Pancreas (tissue), 10 donors: ENCODE data around the gene SLC24A3. TPM values are rescaled to one million over a fixed set of nuclear protein-coding genes. Genes with fewer than 3 reads are reported as not detected.

Source experiments
- ATAC-seq, 4 donors: fragments of 200-7000 bp; cut with Tn5 transposase; one replicate each; pipeline versions ENCODE4 v1.8.0 to v1.9.1; 2020; ENCODE audit warnings: mild to moderate bottlenecking in 4 of 4, moderate library complexity in 4 of 4
- DNase-seq, 6 donors: peaks; one replicate each; pipeline ENCODE4 v3.0.0-alpha.2; 2020
- FAIRE-seq: peaks from 2 replicates; lab custom pipeline; 2012; peaks lifted over from hg19 to GRCh38; lab: Jason Lieb, UNC
- H3K27ac ChIP-seq, 4 donors: fragments of 200-600 bp; sonication (generic); 1 replicate in 3 of 4; 2 replicates in 1 of 4; pipeline versions ENCODE4 v1.5.0 to v1.8.0; 2020
- H3K27me3 ChIP-seq, 4 donors: fragments of 200-600 bp; one replicate each; pipeline ENCODE4 v1.8.0; 2021
- H3K36me3 ChIP-seq, 3 donors: fragments of 200-600 bp; sonication (generic) in 1 of 3; one replicate each; pipeline versions ENCODE4 v1.5.0 to v1.8.0; 2020 to 2021
- H3K4me1 ChIP-seq, 3 donors: fragments of 200-600 bp; one replicate each; pipeline ENCODE4 v1.8.0; 2021
- H3K4me3 ChIP-seq, 4 donors: fragments of 200-600 bp; sonication (generic) in 2 of 4; one replicate each; pipeline versions ENCODE4 v1.5.0 to v1.8.0; 2020 to 2021
- H3K9me3 ChIP-seq, 4 donors: fragments of 200-600 bp; one replicate each; pipeline ENCODE4 v1.8.0; 2021
- CTCF ChIP-seq, 4 donors: fragments of 200-600 bp; sonication (generic) in 3 of 4; IDR thresholded peaks; one replicate each; pipeline versions ENCODE4 v1.5.0 to v1.8.0; 2021; ENCODE audit warnings: antibody characterized with exemption in 4 of 4
- WGBS, 2 donors: extraction: QIAGEN DNeasy Blood & Tissue Kit; methylation state at CpG; one replicate each; pipeline ENCODE4 v1.1.7; 2013; 5-methylcytosine and 5-hydroxymethylcytosine counted together
- intact Hi-C, 3 donors: fragments of 100-400 bp; cut with DNase I; formaldehyde crosslinking; loops; one replicate each; pipeline versions ENCODE4 v1.11.1 to v1.14.2; 2022
- polyA plus RNA-seq, 2 donors: library from polyadenylated mRNA; stranded (reverse); fragments of 200-250 nt; gene quantifications; one replicate each; pipeline ENCODE4 v1.2.3, GENCODE V29; 2013
- total RNA-seq, 6 donors: library from RNA; stranded (reverse); fragmentation: NEBNext Ultra II Directional in 4 of 6; extraction: Animal tissue kit (Norgen Biotek cat#: 25700) in 4 of 6; gene quantifications; one replicate each; pipeline versions ENCODE4 v1.2.1 to v1.2.4, GENCODE V29; 2021 to 2023
- donor health status: healthy with polysubstance abuse.
- donor health status: DM: no; HTN: no; CAD: no; lungs with moderate emphysema.
- donor health status: DM: no; HTN: no; CAD: no.
- donor health status: control.
- donor health status: control.
- donor health status: Bipolar disorder and iron deficiency.
- donor health status: DM: yes; HTN: yes; CAD: no.
- donor health status: DM: no; HTN: no; CAD: no.
- donor health status: DM: no; HTN: no; CAD: no.
- donor health status: DM: yes; HTN: yes; CAD: no.

SLC24A3 gene
- total and polyA plus RNA-seq, 8 donors, result 0.28 to 0.87 (median 0.49) TPM

DNA sequence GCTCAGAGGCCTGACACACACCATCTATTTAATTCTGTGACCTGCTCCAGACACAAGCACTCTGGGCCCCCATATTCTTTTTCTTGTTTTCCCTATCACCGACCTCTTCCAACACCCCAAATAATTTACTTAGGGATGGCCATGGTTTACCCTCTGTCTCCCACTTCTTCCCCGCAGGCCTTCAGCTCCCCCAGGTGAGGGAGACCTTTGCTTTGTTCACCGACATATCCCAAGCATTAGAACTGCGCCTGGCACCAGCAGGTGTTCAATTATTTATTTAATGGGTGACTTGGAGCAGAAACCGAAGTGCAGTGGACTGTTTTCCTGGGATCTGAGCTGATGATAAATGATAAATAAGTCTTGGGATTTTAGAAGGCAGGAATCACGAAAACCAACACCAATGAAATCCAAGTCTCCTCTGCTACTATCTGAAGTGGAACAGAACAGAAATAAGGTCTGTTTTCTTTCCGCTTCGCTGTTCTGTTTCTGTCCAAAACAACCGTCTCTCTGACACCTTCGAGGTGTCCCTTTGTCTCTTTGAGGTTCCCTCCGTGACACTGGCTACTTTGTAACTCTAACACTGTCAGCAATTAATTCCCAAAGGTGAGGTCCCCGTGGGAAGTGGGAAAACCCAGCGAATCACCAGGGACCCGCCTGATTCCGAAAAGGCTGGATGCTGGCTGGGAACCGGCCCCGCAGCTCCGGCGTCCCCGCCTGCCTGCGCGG is 544.5 kb downstream of the SLC24A3 start:
- Histone ChIP-seq H3K9me3 (no peaks in the 10 kb centered on the region), H3K27me3 (no peaks in the 10 kb centered on the region), H3K4me3 (peak overlapping the region; percentile 49 to 62 (median 56)), H3K4me1 (peaks cover 0 to 13% (median 4%) of the 10 kb centered on the region in 3 donors), H3K27ac (peak overlapping the region; percentile 55 to 96 (median 88)), H3K36me3 (no peaks in the 10 kb centered on the region)
- DNase-seq (no peak), FAIRE-seq (no peak), ATAC-seq (peak in 1 of 4 donors; percentile 6)
- TF ChIP-seq CTCF (IDR thresholded peaks at IDR 0.05), result no peak
- intact Hi-C loops, result no loop called here
- 5 to 6% methylated on average over 22 of the region's 22 CpGs for WGBS, 2 donors

DNA sequence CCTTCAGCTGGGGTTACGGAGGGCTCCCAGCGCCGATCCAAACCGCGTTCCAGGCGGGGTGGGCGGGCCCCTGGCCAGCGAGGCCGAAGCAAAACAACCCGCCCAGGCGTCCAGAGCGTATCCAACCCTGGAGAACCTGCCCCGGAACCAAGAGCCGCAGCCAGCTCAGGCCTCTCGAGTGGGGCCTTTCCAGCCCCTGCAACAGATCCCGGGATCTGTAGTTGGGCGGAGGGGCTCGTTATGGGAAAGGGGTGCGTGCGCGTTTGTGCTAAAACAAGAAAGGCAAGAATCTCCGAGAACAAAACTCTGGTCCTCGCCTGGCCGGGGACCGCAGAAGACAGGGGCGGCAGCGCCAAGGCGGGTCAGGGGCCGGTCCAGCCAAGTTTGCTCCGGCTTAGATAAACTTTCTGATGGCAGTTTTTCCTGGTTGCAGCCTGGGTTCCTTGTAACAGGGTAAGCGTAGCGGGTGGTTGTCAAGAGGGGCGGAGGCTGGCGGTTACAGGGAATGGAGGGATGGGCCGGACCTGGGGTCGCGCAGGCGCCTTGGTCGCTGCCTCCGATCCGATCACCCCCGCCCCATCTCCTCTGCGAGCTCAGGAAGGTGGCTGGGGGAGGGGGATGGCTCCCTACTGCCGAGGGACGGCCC is 545.2 kb downstream of the SLC24A3 start:
- peak; percentile 87 to 94 (median 91) for DNase-seq
- Histone ChIP-seq H3K4me1 (peaks cover 0 to 19% (median 4%) of the 10 kb centered on the region in 3 donors), H3K36me3 (no peaks in the 10 kb centered on the region), H3K27ac (peak overlapping the region; percentile 55 to 96 (median 88)), H3K9me3 (no peaks in the 10 kb centered on the region), H3K27me3 (no peaks in the 10 kb centered on the region), H3K4me3 (peak overlapping the region; percentile 49 to 62 (median 56))
- 1% methylated on average over 44 to 45 of the region's 45 CpGs for WGBS, 2 donors
- intact Hi-C loops, result no loop called here
- TF ChIP-seq CTCF (IDR thresholded peaks at IDR 0.05), result no peak
- no peak for FAIRE-seq
- peak; percentile 83 to 89 (median 84) for ATAC-seq

DNA sequence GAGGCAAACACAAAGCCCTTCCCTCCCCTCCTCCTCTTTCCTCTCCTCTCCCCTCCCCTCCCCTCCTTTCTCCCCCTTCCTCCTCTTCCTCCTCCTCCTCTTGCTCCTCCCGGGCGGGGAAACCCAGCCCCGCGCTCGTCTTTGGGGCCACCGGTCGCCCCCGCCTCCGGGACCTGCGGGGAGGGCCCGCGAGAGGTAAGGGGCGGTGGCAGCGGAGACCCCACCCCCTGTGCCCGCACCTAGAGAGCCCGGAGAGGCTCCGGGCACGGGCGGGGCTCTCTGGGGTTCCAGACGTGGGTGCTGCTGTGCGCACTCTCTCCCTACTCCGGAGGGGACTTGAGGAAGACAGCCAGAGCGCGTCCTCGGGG is 545.7 kb downstream of the SLC24A3 start, which contains the start of gene RIN2:
Gene RIN2, plus strand, starts transcription at position 126 of the 368 bp plus-strand sequence. CDS start 131,344 bp downstream, outside the sequence.
- Histone ChIP-seq H3K9me3 (no peaks in the 10 kb centered on the region), H3K27ac (peak within 1 kb of the TSS; percentile 55 to 96 (median 88)), H3K4me1 (peaks cover 0 to 19% (median 4%) of the 10 kb centered on the region in 3 donors), H3K4me3 (peak within 1 kb of the TSS; percentile 49 to 62 (median 56)), H3K27me3 (no peaks in the 10 kb centered on the region), H3K36me3 (no peaks in the 10 kb centered on the region)
- ATAC-seq (peak; percentile 65 to 77 (median 76)), FAIRE-seq (no peak), DNase-seq (peak in 3 of 6 donors; percentile 74 to 83 (median 82))
- 0 to 1% methylated on average over 25 of the region's 25 CpGs for WGBS, 2 donors
- intact Hi-C loops, result no loop called here
- no peak for TF ChIP-seq CTCF (IDR thresholded peaks at IDR 0.05)

DNA sequence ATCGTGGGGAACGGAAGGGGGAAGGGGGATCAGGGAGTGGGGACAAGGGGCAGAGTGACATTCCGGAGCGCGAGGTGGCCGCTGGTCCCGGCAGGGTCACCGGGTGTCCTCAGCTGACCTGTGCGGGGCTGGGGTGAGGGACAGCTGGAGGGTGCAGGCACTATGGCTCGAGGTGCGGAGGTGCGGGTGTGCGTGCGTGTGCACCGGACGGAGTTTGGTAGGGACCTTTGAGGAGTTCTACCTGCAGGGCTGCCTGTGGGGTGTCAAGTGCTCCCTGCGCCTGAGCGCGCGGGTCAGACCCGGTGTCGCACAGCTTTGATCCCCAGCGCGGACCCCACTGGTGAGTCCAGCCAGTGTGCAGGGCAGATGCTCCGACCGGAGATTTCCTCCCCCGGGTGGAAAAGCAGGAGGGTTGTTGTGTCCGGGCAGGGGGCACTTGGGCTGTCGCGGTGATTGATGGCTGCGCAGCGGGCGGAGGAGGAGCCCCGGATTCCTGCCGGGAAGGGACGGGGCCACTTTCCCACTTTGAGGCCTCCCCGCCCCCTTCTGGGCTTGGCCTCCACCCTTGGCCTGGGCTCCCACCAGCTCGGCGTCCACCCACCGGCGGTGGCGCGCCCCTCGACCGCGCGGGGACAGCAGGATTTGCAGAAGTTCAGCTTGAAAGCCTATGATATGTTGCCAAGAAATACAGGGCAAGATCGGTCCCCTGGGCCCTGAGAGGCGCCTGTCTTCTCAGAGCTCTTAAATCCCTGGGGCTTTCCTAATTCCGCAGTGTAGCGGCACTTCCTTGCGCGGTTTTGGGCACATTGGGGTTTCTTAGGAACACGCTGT is 546.3 kb downstream of the SLC24A3 start:
- Histone ChIP-seq H3K27ac (peak overlapping the region; percentile 55 to 96 (median 88)), H3K4me3 (peak overlapping the region; percentile 49 to 62 (median 56)), H3K36me3 (no peaks in the 10 kb centered on the region), H3K27me3 (no peaks in the 10 kb centered on the region), H3K4me1 (peaks cover 0 to 19% (median 4%) of the 10 kb centered on the region in 3 donors), H3K9me3 (no peaks in the 10 kb centered on the region)
- FAIRE-seq (no peak), DNase-seq (peak; percentile 56 to 86 (median 65)), ATAC-seq (peak; percentile 22 to 55 (median 33))
- TF ChIP-seq CTCF (IDR thresholded peaks at IDR 0.05), result no peak
- 9 to 13% methylated on average over 52 to 54 of the region's 54 CpGs for WGBS, 2 donors
- intact Hi-C loops, result no loop called here
